K562 (cell line): ENCODE measurements around the gene AFAP1. TPM values are rescaled to one million over a fixed set of nuclear protein-coding genes. Genes with fewer than 3 reads are reported as not detected.

Experiments used
- ATAC-seq: fragments of 200-7000 bp; cut with Tn5 transposase; 3 replicates; pipeline ENCODE4 v1.9.1; 2020; ENCODE audit warnings: moderate library complexity
- BruUV-seq: library from RNA; stranded (reverse); fragments of 400-500 nt; replicated peaks from 2 replicates; lab custom pipeline; 2021; lab: Mats Ljungman, UMichigan
- CTCF ChIA-PET: fragments of 300-600 bp; formaldehyde crosslinking; extraction: SDS; loops from one replicate; lab custom pipeline; 2021; ENCODE audit warnings: low intra/inter-chr PET ratio; lab: Yijun Ruan, JAX
- POLR2A ChIA-PET: fragments of 300-600, 350-650 bp; sonication (Branson Sonifier 250); formaldehyde crosslinking; extraction: SDS; loops from one replicate; lab custom pipeline; 2021; ENCODE audit warnings: antibody characterized with exemption, inconsistent platforms; lab: Yijun Ruan, JAX
- DNase-seq, 4 experiments: peaks; one replicate each; pipeline versions ENCODE4 v3.0.0 to v3.0.0-alpha.2; 2011 to 2018; ENCODE audit warnings: low spot score in 3 of 4, mixed read lengths in 3 of 4; ENCODE audit errors: extremely low read depth in 1 of 4
- FAIRE-seq: peaks from 2 replicates; lab custom pipeline; 2011; peaks lifted over from hg19 to GRCh38; lab: Jason Lieb, UNC
- H2AFZ ChIP-seq: 2 replicates; pipeline ENCODE4 v1.6.0; 2011; ENCODE audit warnings: low read depth, low read length, control low read depth, inconsistent platforms
- H3K27ac ChIP-seq: fragments of 200-600 bp; 3 replicates; pipeline ENCODE4 v1.8.0; 2011; ENCODE audit warnings: low read depth, mild to moderate bottlenecking, control low read depth, inconsistent platforms, low read length, moderate library complexity, mixed read lengths; ENCODE audit errors: extremely low read depth
- H3K27me3 ChIP-seq, 2 experiments: fragments of 300-600 bp in 1 of 2; 2 replicates in 1 of 2; 3 replicates in 1 of 2; pipeline versions ENCODE4 v1.6.0 to v1.8.0; 2011; ENCODE audit warnings: inconsistent platforms in 2 of 2, low read length in 2 of 2, mild to moderate bottlenecking in 1 of 2, mixed read lengths in 1 of 2, moderate library complexity in 1 of 2; ENCODE audit not compliant: control insufficient read depth in 2 of 2, insufficient read depth in 2 of 2
- H3K36me3 ChIP-seq: fragments of 300-600 bp; 3 replicates; pipeline ENCODE4 v1.8.0; 2011; ENCODE audit warnings: mild to moderate bottlenecking, low read length, inconsistent platforms; ENCODE audit not compliant: control insufficient read depth, insufficient read depth
- H3K4me1 ChIP-seq, 2 experiments: fragments of 200-600 bp in 1 of 2; replicated peaks in 1 of 2; 2 replicates in 1 of 2; 3 replicates in 1 of 2; pipeline versions ENCODE4 v1.5.1 to v1.8.0; 2011; ENCODE audit warnings: inconsistent platforms in 2 of 2, low read length in 2 of 2, mild to moderate bottlenecking in 1 of 2, mixed read lengths in 1 of 2, moderate library complexity in 1 of 2; ENCODE audit not compliant: control insufficient read depth in 2 of 2, insufficient read depth in 2 of 2
- H3K4me2 ChIP-seq: 2 replicates; pipeline ENCODE4 v1.6.1; 2011; ENCODE audit warnings: low read length, control low read depth, inconsistent platforms, mixed read lengths; ENCODE audit not compliant: insufficient read depth
- H3K4me3 ChIP-seq: fragments of 200-600 bp; sonication (generic), shearing (Covaris generic); 2 replicates; pipeline ENCODE4 v1.5.1; 2016; ENCODE audit warnings: control low read depth, inconsistent platforms
- H3K79me2 ChIP-seq: fragments of 200-600 bp; 3 replicates; pipeline ENCODE4 v1.8.0; 2011; ENCODE audit warnings: low read length, inconsistent platforms; ENCODE audit not compliant: control insufficient read depth, insufficient read depth
- H3K9ac ChIP-seq, 2 experiments: 2 replicates each; pipeline versions ENCODE4 v1.6.0 to v1.6.1; 2011; ENCODE audit warnings: low read depth in 2 of 2, low read length in 2 of 2, control low read depth in 1 of 2, inconsistent platforms in 1 of 2, mild to moderate bottlenecking in 1 of 2, mixed read lengths in 1 of 2; ENCODE audit not compliant: insufficient read depth in 1 of 2
- H3K9me1 ChIP-seq: one replicate; pipeline ENCODE4 v1.6.0; 2011; ENCODE audit warnings: inconsistent platforms, mild to moderate bottlenecking, low read length, moderate library complexity; ENCODE audit not compliant: control insufficient read depth, insufficient read depth
- H3K9me3 ChIP-seq: replicated peaks from 2 replicates; pipeline ENCODE4 v1.5.1; 2011; ENCODE audit warnings: low read depth, low read length, inconsistent platforms; ENCODE audit not compliant: control insufficient read depth, insufficient read depth
- H4K20me1 ChIP-seq: replicated peaks from 2 replicates; pipeline ENCODE4 v1.6.1; 2011; ENCODE audit warnings: low read length, inconsistent platforms, mixed read lengths; ENCODE audit not compliant: control insufficient read depth, insufficient read depth
- HMG20A ChIP-seq: fragments of 450-650 bp; formaldehyde crosslinking; conservative IDR thresholded peaks from 2 replicates; pipeline ENCODE4 v1.4.0; 2020; ENCODE audit warnings: mild to moderate bottlenecking, mixed read lengths
- HNRNPL ChIP-seq: fragments of 200-400 bp; formaldehyde crosslinking; IDR thresholded peaks from 2 replicates; pipeline ENCODE4 v1.6.1; 2017; ENCODE audit warnings: low read depth, mild to moderate bottlenecking, low read length
- LCOR ChIP-seq: sonication (generic); formaldehyde crosslinking; IDR thresholded peaks from 2 replicates; pipeline ENCODE4 v1.8.0; 2022; ENCODE audit warnings: mild to moderate bottlenecking, missing genetic modification reagents
- MIER1 ChIP-seq: fragments of 450-650 bp; IDR thresholded peaks from 2 replicates; pipeline ENCODE4 v1.6.1; 2016; ENCODE audit warnings: antibody characterized with exemption, mild to moderate bottlenecking, low read depth
- NR2C2 ChIP-seq, 2 experiments: fragments of 200-800 bp in 1 of 2; sonication (Bioruptor generic) in 1 of 2; sonication (generic) in 1 of 2; formaldehyde crosslinking in 1 of 2; IDR thresholded peaks; 2 replicates each; pipeline versions ENCODE4 v1.6.1 to v1.8.0; 2016 to 2022; ENCODE audit warnings: mild to moderate bottlenecking in 1 of 2, missing compliant biosample characterization in 1 of 2, missing genetic modification characterization in 1 of 2, missing genetic modification reagents in 1 of 2
- PKNOX1 ChIP-seq: fragments of 450-650 bp; IDR thresholded peaks from 2 replicates; pipeline ENCODE4 v1.6.1; 2016
- STAG1 ChIP-seq: sonication (generic); formaldehyde crosslinking; IDR thresholded peaks from 2 replicates; pipeline ENCODE4 v1.5.0; 2020; ENCODE audit warnings: missing genetic modification reagents, borderline replicate concordance
- TSC22D4 ChIP-seq: fragments of 450-650 bp; IDR thresholded peaks from 2 replicates; pipeline ENCODE4 v1.6.1; 2016; ENCODE audit warnings: missing genetic modification characterization, missing biosample characterization, control low read depth
- ZNF282 ChIP-seq: sonication (generic); formaldehyde crosslinking; IDR thresholded peaks from 2 replicates; pipeline ENCODE4 v1.8.1; 2023; ENCODE audit warnings: missing genetic modification reagents
- ZNF75A ChIP-seq: fragments of 450-650 bp; formaldehyde crosslinking; IDR thresholded peaks from 2 replicates; pipeline ENCODE4 v1.4.0; 2020; ENCODE audit warnings: mild to moderate bottlenecking
- whole genome bisulfite sequencing: fragments of 100-300 bp; shearing (Covaris generic); methylation state at CpG from one replicate; pipeline ENCODE4 v1.1.6; 2016; ENCODE audit warnings: low coverage, mixed read lengths; ENCODE audit not compliant: insufficient coverage; ENCODE audit errors: missing lambda C conversion rate; 5-methylcytosine and 5-hydroxymethylcytosine counted together
- in situ Hi-C: fragments of 300-500 bp; cut with MboI; formaldehyde crosslinking; loops from 4 replicates; pipeline ENCODE4 v1.15.0; 2018; ENCODE audit warnings: inconsistent platforms, mixed read lengths
- intact Hi-C: fragments of 100-400 bp; cut with micrococcal nuclease; formaldehyde crosslinking; loops from 2 replicates; pipeline ENCODE4 v1.14.2; 2022
- polyA plus RNA-seq, 8 experiments: library from polyadenylated mRNA; depleted of rRNA in 4 of 8; stranded (reverse) in 5 of 8; unstranded in 3 of 8; fragments of >200 nt; fragmentation: Nextera tagmentation in 2 of 8; fragmentation: Illumina TruSeq in 1 of 8; extraction: Ambion mirVana in 2 of 8; extraction: Trizol in 1 of 8; gene quantifications; 2 replicates each; pipeline versions ENCODE4 v1.2.1 to v1.2.3, GENCODE V29; 2011 to 2014; ENCODE audit warnings: inconsistent platforms in 1 of 8, missing spikeins in 1 of 8
- total RNA-seq, 7 experiments: library from RNA; depleted of rRNA in 6 of 7; stranded (reverse); fragments of >200 nt in 6 of 7; fragmentation: Illumina TruSeq in 2 of 7; extraction: Trizol in 2 of 7; gene quantifications; 2 replicates each; pipeline versions ENCODE4 v1.2.1 to v1.2.3, GENCODE V29; 2011 to 2021; ENCODE audit warnings: low replicate concordance in 1 of 7
- TF ChIP-seq, protein P1 (sequence below): fragments of 250-450 bp; sonication (Bioruptor Pico); IDR thresholded peaks from 2 replicates; pipeline ENCODE4 v1.4.0; 2020; ENCODE audit warnings: mild to moderate bottlenecking, moderate library complexity

The AFAP1 gene
- total and polyA plus RNA-seq, 9 of the 15 experiments (the other 6 are each of a cell fraction or from before 2014, with no cell fraction given) = 0.07 to 0.42 (median 0.12) TPM; not detected in 1

DNA sequence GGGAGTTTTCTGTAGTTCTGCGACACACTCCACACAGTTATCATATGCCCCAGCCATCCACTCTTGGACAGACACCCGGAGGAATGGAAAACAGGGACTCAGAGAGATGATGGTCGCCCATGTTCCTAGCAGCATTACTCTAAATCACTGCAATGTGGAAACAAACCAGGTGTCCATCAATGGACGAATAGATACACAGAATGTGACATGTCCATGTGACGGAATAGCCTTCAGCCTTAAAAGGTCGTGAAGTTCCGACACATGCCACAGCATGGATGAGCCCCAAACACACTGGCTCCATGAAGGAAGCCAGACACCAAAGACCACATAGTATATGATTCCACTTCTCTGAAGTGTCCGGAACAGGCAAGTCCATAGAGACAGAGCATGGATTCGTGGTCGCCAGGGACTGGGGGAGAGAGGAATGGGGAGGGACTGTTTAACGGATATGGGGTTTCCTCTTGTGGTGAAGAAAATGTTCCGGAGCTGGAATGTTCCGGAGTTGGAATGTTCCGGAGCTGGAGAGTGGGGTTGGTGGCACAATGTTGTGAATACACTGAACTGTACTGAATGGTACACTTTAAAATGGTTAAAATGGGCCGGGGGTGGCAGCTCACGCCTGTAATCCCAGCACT is 28.7 kb upstream of the AFAP1 start:
- DNase-seq (no peak), FAIRE-seq (no peak), ATAC-seq (no peak)
- 2% methylated on average over 16 of the region's 16 CpGs for WGBS
- H3K9ac ChIP-seq = no peak overlapping the region
- H3K27me3 ChIP-seq = peaks cover 19 to 44% of the 10 kb centered on the region in 2 experiments; a peak in 3 of 5 replicates
- H2AFZ ChIP-seq = no peak overlapping the region
- H3K79me2 ChIP-seq = no peaks in the 10 kb centered on the region
- H3K4me2 ChIP-seq = no peak overlapping the region
- H3K9me3 ChIP-seq = no peaks in the 10 kb centered on the region
- no peak overlapping the region for H3K27ac ChIP-seq
- TF ChIP-seq PKNOX1 (no peak), HMG20A (CRISPR knock-in tag) (no peak), STAG1 (CRISPR knock-in tag) (no peak), MIER1 (no peak), NR2C2 (CRISPR knock-in tag; IDR thresholded peaks at IDR 0.05) (no peak), NR2C2 (tag; IDR thresholded peaks at IDR 0.05) (no peak), HNRNPL (no peak), ZNF282 (CRISPR knock-in tag) (no peak), LCOR (CRISPR knock-in tag) (no peak), ZNF75A (CRISPR knock-in tag) (no peak), TSC22D4 (tag) (no peak)
- TF ChIP-seq, protein P1, sequence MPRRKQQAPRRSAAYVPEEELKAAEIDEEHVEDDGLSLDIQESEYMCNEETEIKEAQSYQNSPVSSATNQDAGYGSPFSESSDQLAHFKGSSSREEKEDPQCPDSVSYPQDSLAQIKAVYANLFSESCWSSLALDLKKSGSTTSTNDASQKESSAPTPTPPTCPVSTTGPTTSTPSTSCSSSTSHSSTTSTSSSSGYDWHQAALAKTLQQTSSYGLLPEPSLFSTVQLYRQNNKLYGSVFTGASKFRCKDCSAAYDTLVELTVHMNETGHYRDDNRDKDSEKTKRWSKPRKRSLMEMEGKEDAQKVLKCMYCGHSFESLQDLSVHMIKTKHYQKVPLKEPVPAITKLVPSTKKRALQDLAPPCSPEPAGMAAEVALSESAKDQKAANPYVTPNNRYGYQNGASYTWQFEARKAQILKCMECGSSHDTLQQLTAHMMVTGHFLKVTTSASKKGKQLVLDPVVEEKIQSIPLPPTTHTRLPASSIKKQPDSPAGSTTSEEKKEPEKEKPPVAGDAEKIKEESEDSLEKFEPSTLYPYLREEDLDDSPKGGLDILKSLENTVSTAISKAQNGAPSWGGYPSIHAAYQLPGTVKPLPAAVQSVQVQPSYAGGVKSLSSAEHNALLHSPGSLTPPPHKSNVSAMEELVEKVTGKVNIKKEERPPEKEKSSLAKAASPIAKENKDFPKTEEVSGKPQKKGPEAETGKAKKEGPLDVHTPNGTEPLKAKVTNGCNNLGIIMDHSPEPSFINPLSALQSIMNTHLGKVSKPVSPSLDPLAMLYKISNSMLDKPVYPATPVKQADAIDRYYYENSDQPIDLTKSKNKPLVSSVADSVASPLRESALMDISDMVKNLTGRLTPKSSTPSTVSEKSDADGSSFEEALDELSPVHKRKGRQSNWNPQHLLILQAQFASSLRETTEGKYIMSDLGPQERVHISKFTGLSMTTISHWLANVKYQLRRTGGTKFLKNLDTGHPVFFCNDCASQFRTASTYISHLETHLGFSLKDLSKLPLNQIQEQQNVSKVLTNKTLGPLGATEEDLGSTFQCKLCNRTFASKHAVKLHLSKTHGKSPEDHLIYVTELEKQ = no peak
- H3K4me1 ChIP-seq = peaks cover 0 to 5% of the 10 kb centered on the region in 2 experiments; a peak in 2 of 5 replicates
- BruUV-seq = no TSS peak
- H3K9me1 ChIP-seq = peaks cover 3% of the 10 kb centered on the region
- in situ Hi-C loops = no loop called here
- no peak overlapping the region for H3K4me3 ChIP-seq
- intact Hi-C loops = no loop called here
- no peaks in the 10 kb centered on the region for H3K36me3 ChIP-seq
- ChIA-PET CTCF (no interaction called here), POLR2A (no interaction called here)
- peaks cover 1% of the 10 kb centered on the region; the same call in 1 of the 2 replicates for H4K20me1 ChIP-seq
